ENCODE measurements around the gene PDLIM1. TPM values are rescaled to one million over a fixed set of nuclear protein-coding genes. Genes with fewer than 3 reads are reported as not detected.

PDLIM1 gene
- total RNA-seq, 1 donor from 2014 or later: 54.7 TPM

DNA sequence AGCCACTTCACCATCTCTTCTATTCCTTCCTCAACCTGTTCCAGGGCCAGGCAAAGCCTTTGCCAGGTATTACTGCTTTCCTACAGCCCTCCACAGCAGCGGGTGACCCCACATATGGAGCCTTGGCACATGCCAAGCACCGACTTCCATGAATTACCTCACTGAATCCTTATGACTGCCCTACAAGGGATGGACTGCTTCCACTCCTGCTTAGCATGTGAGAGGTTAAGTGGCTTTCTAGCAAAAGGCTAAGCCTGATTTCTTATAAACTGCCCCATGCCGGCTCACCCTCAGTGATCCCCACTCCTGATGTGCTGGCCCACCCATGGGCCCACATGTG lies 44.0 kb upstream of the PDLIM1 start:
- no peaks in the 10 kb centered on the region for H3K27me3 ChIP-seq (ENCODE audit: control insufficient read depth, insufficient read depth, low read length)
- H3K36me3 ChIP-seq (ENCODE audit: control insufficient read depth, insufficient read depth, low read length): no peaks in the 10 kb centered on the region
- TF ChIP-seq, protein P1, sequence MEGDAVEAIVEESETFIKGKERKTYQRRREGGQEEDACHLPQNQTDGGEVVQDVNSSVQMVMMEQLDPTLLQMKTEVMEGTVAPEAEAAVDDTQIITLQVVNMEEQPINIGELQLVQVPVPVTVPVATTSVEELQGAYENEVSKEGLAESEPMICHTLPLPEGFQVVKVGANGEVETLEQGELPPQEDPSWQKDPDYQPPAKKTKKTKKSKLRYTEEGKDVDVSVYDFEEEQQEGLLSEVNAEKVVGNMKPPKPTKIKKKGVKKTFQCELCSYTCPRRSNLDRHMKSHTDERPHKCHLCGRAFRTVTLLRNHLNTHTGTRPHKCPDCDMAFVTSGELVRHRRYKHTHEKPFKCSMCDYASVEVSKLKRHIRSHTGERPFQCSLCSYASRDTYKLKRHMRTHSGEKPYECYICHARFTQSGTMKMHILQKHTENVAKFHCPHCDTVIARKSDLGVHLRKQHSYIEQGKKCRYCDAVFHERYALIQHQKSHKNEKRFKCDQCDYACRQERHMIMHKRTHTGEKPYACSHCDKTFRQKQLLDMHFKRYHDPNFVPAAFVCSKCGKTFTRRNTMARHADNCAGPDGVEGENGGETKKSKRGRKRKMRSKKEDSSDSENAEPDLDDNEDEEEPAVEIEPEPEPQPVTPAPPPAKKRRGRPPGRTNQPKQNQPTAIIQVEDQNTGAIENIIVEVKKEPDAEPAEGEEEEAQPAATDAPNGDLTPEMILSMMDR (IDR thresholded peaks at IDR 0.05; ENCODE audit: insufficient read depth, low read length, poor library complexity, severe bottlenecking): no peak
- no peak for DNase-seq (ENCODE audit: low read depth)
- H3K4me3 ChIP-seq (ENCODE audit: low read depth, low read length): no peak overlapping the region

DNA sequence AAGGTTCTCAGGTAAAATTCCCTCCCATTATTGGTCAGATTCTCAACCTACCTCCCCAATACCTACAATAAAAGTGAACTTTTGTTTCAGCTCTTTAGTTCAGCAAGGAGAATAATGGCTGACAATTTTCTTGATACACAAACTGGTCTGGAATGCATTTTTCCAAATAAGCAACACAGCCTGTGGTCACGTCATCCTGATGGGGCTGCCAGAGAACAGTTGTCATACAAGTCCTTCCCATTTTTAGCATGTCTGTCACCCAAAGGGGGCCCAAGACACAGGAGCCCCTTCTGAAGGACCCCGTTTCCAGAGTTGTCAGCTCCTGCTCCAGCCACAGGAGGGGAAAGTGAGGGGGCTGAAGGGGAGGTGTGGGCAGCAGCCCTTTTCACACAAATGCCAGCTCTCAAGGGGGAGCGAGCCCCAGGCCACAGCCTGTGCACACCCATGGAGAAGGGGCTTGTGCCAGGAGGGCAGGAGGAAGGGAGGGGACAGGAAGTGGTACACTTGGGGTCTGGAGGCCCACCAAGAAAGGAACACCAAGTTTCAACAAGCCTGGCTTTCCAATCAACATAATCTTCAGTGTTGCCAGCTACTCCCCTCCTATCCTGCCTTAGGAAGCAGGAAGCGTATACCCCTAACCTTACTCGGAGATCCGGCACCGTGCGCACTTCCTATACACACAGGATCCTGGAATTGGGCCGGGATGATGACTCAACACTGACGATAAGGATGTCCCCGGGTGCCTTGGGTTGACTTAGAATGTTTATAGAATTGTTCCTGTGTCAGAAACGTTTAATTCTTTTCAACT lies 43.4 kb upstream of the PDLIM1 start:
- H3K4me3 ChIP-seq (ENCODE audit: low read depth, low read length): no peak overlapping the region
- H3K36me3 ChIP-seq (ENCODE audit: control insufficient read depth, insufficient read depth, low read length): no peaks in the 10 kb centered on the region
- H3K27me3 ChIP-seq (ENCODE audit: control insufficient read depth, insufficient read depth, low read length): no peaks in the 10 kb centered on the region
- DNase-seq (ENCODE audit: low read depth): no peak
- TF ChIP-seq, protein P1 (IDR thresholded peaks at IDR 0.05; ENCODE audit: insufficient read depth, low read length, poor library complexity, severe bottlenecking): no peak

DNA sequence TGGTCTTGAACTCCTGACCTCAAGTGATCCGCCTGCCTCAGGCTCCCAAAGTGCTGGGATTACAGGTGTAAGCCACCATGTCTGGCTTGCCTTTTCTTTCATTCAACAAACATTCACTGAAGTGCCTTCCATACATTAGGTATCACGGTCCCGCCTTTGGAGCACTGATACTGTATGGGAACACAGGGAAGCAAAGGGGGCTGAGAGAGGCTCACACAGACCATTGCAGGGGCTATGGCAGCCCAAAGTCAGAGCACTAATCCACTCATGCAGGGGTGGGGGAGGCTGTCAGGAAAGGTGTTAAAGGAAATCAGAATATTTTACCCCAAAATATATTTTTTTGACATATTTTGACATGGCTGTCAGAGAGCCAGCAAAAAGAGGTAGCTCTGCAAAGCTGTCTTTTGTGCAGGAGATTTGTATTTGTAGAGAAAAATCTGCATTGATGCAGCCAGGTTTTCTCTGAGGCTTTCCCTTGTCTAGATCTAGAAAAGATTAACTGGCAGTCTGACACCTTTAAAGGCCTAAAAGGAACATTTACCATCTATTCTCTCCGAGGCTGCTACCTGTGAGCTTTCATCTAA lies 42.0 kb upstream of the PDLIM1 start:
- Histone ChIP-seq H3K36me3 (ENCODE audit: control insufficient read depth, insufficient read depth, low read length) (no peaks in the 10 kb centered on the region), H3K27me3 (ENCODE audit: control insufficient read depth, insufficient read depth, low read length) (no peaks in the 10 kb centered on the region), H3K4me3 (ENCODE audit: low read depth, low read length) (no peak overlapping the region)
- TF ChIP-seq, protein P1 (IDR thresholded peaks at IDR 0.05; ENCODE audit: insufficient read depth, low read length, poor library complexity, severe bottlenecking): no peak
- no peak for DNase-seq (ENCODE audit: low read depth)

DNA sequence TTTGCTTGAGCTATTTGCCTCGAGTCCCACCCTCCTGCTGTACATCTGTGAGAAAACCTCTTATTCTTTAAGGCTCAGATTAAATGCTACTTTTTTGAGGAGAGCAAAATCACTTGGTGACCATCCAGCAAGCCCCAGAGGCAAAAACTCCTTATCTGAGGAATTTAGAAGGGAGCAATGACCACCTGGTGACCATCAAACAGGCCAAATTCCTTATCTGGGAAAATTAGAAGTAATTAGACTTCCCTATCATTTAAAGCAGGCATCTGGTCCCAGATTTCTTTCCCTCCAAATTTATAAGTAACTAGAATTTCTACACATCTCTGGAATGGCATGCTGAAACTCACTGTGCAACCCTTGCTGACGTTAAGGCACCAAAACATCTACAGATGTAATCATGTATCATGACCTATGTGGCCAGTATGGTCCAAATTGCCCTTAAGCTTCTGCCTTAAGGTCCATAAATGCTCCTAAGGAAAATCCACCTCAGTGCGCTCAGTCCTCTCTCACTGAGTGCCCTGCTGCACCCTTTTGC lies 40.9 kb upstream of the PDLIM1 start:
- DNase-seq (ENCODE audit: low read depth): no peak
- TF ChIP-seq, protein P1 (IDR thresholded peaks at IDR 0.05; ENCODE audit: insufficient read depth, low read length, poor library complexity, severe bottlenecking): no peak
- Histone ChIP-seq H3K36me3 (ENCODE audit: control insufficient read depth, insufficient read depth, low read length) (no peaks in the 10 kb centered on the region), H3K27me3 (ENCODE audit: control insufficient read depth, insufficient read depth, low read length) (no peaks in the 10 kb centered on the region), H3K4me3 (ENCODE audit: low read depth, low read length) (no peak overlapping the region)

DNA sequence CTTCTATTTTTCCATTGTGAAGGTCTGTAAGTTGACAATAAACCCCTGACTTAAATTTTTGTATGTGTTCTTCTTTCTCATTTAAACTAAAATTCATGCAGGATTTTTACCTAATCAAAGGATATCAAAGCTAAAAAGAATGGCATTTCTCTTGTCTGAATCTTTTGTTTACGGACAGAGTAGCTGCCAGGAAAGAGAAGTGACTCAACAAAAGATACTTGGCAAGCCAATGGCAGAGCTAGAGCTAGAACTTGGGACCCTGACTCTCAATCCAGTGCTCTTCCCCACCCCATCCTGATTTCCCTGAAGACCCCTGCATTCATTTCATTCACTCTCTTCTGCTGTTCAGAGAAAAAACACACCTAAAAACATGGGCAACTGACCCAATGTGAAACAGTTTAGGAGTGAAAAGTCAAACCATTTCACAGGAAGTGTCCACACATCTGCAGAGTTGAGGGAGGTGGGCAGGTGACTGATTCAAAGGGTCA lies 40.2 kb upstream of the PDLIM1 start:
- H3K27me3 ChIP-seq (ENCODE audit: control insufficient read depth, insufficient read depth, low read length): no peaks in the 10 kb centered on the region
- TF ChIP-seq, protein P1 (IDR thresholded peaks at IDR 0.05; ENCODE audit: insufficient read depth, low read length, poor library complexity, severe bottlenecking): no peak
- H3K36me3 ChIP-seq (ENCODE audit: control insufficient read depth, insufficient read depth, low read length): no peaks in the 10 kb centered on the region
- no peak for DNase-seq (ENCODE audit: low read depth)
- H3K4me3 ChIP-seq (ENCODE audit: low read depth, low read length): no peak overlapping the region
